A673 (cell line): Measurements from ENCODE around the gene TFF2. TPM values are rescaled to one million over a fixed set of nuclear protein-coding genes. Genes with fewer than 3 reads are reported as not detected.

Experiments used
- BruUV-seq: library from RNA; stranded (reverse); fragments of 400-500 nt; replicated peaks from 2 replicates; lab custom pipeline; 2021; lab: Mats Ljungman, UMichigan
- CTCF ChIA-PET: fragments of 300-600 bp; sonication (Branson Sonifier 250); formaldehyde crosslinking; loops from one replicate; lab custom pipeline; 2022; ENCODE audit warnings: antibody characterized with exemption; lab: Charles Lee
- POLR2A ChIA-PET: fragments of 300-600 bp; sonication (Branson Sonifier 250); formaldehyde crosslinking; loops from one replicate; lab custom pipeline; 2022; ENCODE audit warnings: antibody characterized with exemption; ENCODE audit not compliant: low non-redundant PET; lab: Charles Lee
- DNase-seq: peaks from one replicate; pipeline ENCODE4 v3.0.0-alpha.2; 2015; ENCODE audit warnings: low spot score
- H3K27ac ChIP-seq: fragments of 200-600 bp; sonication (generic); 2 replicates; pipeline ENCODE4 v1.5.1; 2016; ENCODE audit warnings: mixed run types, low read depth, mild to moderate bottlenecking, mixed read lengths, antibody characterized with exemption, low read length; ENCODE audit not compliant: poor library complexity, severe bottlenecking
- H3K27me3 ChIP-seq: fragments of 200-600 bp; sonication (generic); replicated peaks from 2 replicates; pipeline ENCODE4 v1.6.1; 2017; ENCODE audit warnings: mixed run types, low read depth, mild to moderate bottlenecking, mixed read lengths, antibody characterized with exemption, low read length; ENCODE audit not compliant: insufficient read depth, poor library complexity
- H3K36me3 ChIP-seq: fragments of 200-600 bp; sonication (generic); 2 replicates; pipeline ENCODE4 v1.6.1; 2016; ENCODE audit warnings: mixed run types, mild to moderate bottlenecking, mixed read lengths, antibody characterized with exemption, low read length; ENCODE audit not compliant: insufficient read depth, poor library complexity, severe bottlenecking
- H3K4me1 ChIP-seq: fragments of 200-600 bp; sonication (generic); 2 replicates; pipeline ENCODE4 v1.6.1; 2017; ENCODE audit warnings: mixed run types, mild to moderate bottlenecking, mixed read lengths, antibody characterized with exemption, low read length; ENCODE audit not compliant: insufficient read depth, poor library complexity, severe bottlenecking
- H3K4me3 ChIP-seq: fragments of 200-600 bp; sonication (generic); 2 replicates; pipeline ENCODE4 v1.5.1; 2016; ENCODE audit warnings: low read depth, mixed run types, mild to moderate bottlenecking, mixed read lengths, low read length; ENCODE audit not compliant: poor library complexity, severe bottlenecking
- H3K9me3 ChIP-seq: fragments of 200-600 bp; sonication (generic); 2 replicates; pipeline ENCODE4 v1.6.1; 2016; ENCODE audit warnings: mixed run types, low read depth, mild to moderate bottlenecking, mixed read lengths, antibody characterized with exemption, low read length; ENCODE audit not compliant: poor library complexity, severe bottlenecking
- CTCF ChIP-seq: fragments of 300-800, 200-600 bp; sonication (generic); conservative IDR thresholded peaks from 2 replicates; pipeline ENCODE4 v1.5.1; 2017; ENCODE audit warnings: low read depth, mild to moderate bottlenecking, antibody characterized with exemption, low read length, moderate library complexity, mixed read lengths
- EZH2 ChIP-seq: fragments of 200-600 bp; sonication (generic); IDR thresholded peaks from 2 replicates; pipeline ENCODE4 v1.6.1; 2017; ENCODE audit warnings: borderline replicate concordance, low read depth, mild to moderate bottlenecking, mixed read lengths, antibody characterized with exemption, low read length; ENCODE audit not compliant: poor library complexity, severe bottlenecking
- intact Hi-C: fragments of 100-400 bp; cut with micrococcal nuclease; formaldehyde crosslinking; loops from one replicate; pipeline ENCODE4 v1.10.0; 2022; ENCODE audit not compliant: unreplicated experiment
- total RNA-seq: library from RNA; stranded (reverse); gene quantifications from 2 replicates; pipeline ENCODE4 v1.2.3, GENCODE V29; 2021

TFF2 gene
- total RNA-seq, 1 experiment from 2014 or later = not detected

DNA sequence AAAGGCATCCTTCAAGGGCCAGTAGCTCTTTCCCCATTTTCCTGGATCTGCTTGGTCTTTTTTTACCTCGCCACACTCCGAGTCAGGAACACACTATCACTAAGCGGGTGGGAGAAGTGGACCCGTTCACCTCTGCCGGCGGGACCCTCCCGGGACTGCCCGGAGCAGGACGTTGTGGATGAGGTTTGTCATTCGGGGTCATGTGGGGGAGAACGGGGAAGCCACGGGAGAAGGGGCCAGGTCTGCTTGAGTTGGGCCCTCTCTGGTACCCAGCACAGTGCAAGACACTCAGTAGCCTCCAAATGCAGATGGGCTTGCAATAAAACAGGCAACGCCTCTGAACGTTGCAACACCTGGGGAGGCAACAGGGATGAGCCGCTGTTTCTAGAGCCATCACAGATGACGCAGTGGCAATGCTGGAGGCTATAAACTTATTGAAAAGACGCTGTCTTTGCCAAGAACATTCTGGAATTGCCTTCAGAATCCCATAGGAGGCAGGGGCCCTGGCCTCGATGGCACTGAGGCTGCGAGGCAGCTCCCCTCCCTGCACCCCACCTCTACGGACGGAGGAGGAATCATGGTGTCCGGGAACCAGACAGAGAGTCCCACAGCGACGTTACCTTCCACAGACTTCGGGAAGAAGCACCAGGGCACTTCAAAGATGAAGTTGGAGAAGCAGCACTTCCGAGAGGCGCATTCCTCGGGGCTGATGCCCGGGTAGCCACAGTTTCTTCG is 3.8 kb downstream of the TFF2 start:
- TF ChIP-seq EZH2 (no peak), CTCF (no peak)
- BruUV-seq = no TSS peak
- no peak for DNase-seq
- H3K36me3 ChIP-seq = no peaks in the 10 kb centered on the region
- no peak overlapping the region for H3K4me3 ChIP-seq
- H3K4me1 ChIP-seq = no peaks in the 10 kb centered on the region
- CTCF ChIA-PET = no interaction called here
- H3K9me3 ChIP-seq = no peaks in the 10 kb centered on the region
- no peak overlapping the region for H3K27ac ChIP-seq
- H3K27me3 ChIP-seq = no peaks in the 10 kb centered on the region
- intact Hi-C loops = no loop called here
- POLR2A ChIA-PET = no interaction called here

DNA sequence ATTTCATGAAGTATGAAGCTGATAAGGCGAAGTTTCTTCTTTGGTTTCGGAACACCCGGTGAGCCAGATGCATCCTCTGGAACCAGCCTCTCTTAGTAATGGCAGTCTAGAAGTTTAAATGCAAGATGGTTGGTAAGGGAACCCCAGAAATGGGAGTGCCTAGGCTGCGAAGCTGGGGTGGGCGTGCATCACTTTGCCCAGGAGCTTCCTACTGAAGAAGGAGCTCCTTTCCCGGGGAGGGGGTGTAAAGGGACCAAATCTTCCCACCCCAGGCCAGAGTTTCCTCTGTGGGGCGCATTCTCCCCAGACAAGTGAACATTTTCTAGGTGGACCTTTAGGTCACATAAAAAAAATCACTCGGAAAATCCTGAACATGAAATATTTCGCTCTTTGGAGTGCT is 4.4 kb downstream of the TFF2 start:
- Histone ChIP-seq H3K27me3 (no peaks in the 10 kb centered on the region), H3K4me3 (no peak overlapping the region), H3K36me3 (no peaks in the 10 kb centered on the region), H3K27ac (no peak overlapping the region), H3K4me1 (no peaks in the 10 kb centered on the region), H3K9me3 (no peaks in the 10 kb centered on the region)
- CTCF ChIA-PET = no interaction called here
- no peak for TF ChIP-seq EZH2
- no peak for TF ChIP-seq CTCF
- DNase-seq = no peak
- POLR2A ChIA-PET = no interaction called here
- BruUV-seq = no TSS peak
- intact Hi-C loops = no loop called here

GRCh38 chr21:42344631-42345030 is 6.2 kb downstream of the TFF2 start:
- intact Hi-C loops = no loop called here
- H3K36me3 ChIP-seq = no peaks in the 10 kb centered on the region
- H3K9me3 ChIP-seq = no peaks in the 10 kb centered on the region
- H3K4me3 ChIP-seq = no peak overlapping the region
- H3K4me1 ChIP-seq = no peaks in the 10 kb centered on the region
- no peak overlapping the region for H3K27ac ChIP-seq
- POLR2A ChIA-PET = no interaction called here
- no peaks in the 10 kb centered on the region for H3K27me3 ChIP-seq
- no peak for DNase-seq
- CTCF ChIA-PET = no interaction called here
- no TSS peak for BruUV-seq
- TF ChIP-seq CTCF (no peak), EZH2 (no peak)
